Gastrocnemius medialis (tissue), 4 donors: ENCODE data around the gene DMD.

Experiments
- CTCF ChIP-seq, 5 experiments: fragments of 450-650 bp in 3 of 5; fragments of 200-600 bp in 2 of 5; sonication (generic) in 2 of 5; IDR thresholded peaks in 4 of 5; conservative IDR thresholded peaks in 1 of 5; 1 replicate in 4 of 5; 2 replicates in 1 of 5; pipeline ENCODE4 v1.5.1; 2016 to 2019; ENCODE audit warnings: antibody characterized with exemption in 5 of 5, mild to moderate bottlenecking in 3 of 5, moderate library complexity in 3 of 5
- POLR2A ChIP-seq, 2 donors: fragments of 450-650 bp; IDR thresholded peaks; one replicate each; pipeline ENCODE4 v1.6.1; 2017; ENCODE audit warnings: antibody characterized with exemption in 2 of 2, mild to moderate bottlenecking in 2 of 2, moderate library complexity in 2 of 2

GRCh38 chrX:31139961-31140360 is 2071.4 kb downstream of the DMD start:
- no peak for TF ChIP-seq POLR2A (IDR thresholded peaks at IDR 0.05)
- no peak for TF ChIP-seq CTCF (IDR thresholded peaks at IDR 0.05 in 4 of 5, conservative IDR thresholded peaks at IDR 0.05 in 1 of 5)
